IPS-18c (cell line): ENCODE results near the gene ALDH16A1.
A peak's percentile ranks its signal among the peaks of the same experiment; 100 is the strongest.

Experiments used
- H3K4me3 ChIP-seq: 2 replicates; pipeline ENCODE4 v1.7.0; 2013; ENCODE audit warnings: low read depth, mild to moderate bottlenecking, low read length, moderate library complexity; ENCODE audit not compliant: insufficient read depth
- H3K9me3 ChIP-seq: one replicate; pipeline ENCODE4 v1.6.1; 2013; ENCODE audit warnings: mild to moderate bottlenecking, low read length, moderate library complexity; ENCODE audit not compliant: control insufficient read depth, insufficient read depth

ALDH16A1 gene

DNA sequence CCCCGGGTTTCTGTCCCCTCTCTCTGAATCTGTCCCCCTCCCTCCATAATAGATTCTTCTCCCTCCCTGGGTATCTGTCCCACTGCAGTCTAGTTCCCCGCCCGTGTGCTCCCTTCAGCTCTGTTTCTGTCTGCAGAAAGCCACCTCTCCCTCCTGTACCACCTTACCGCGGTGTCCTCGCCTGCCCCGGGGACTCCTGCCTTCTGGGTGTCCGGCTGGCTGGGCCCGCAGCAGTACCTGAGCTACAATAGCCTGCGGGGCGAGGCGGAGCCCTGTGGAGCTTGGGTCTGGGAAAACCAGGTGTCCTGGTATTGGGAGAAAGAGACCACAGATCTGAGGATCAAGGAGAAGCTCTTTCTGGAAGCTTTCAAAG, 60.7 kb downstream of the ALDH16A1 start:
- Histone ChIP-seq H3K4me3 (peak overlapping the region; percentile 84), H3K9me3 (no peaks in the 10 kb centered on the region)

- H3K9me3 ChIP-seq: no peaks in the 10 kb centered on the region
- peak overlapping the region; percentile 84; the same call in 1 of the 2 replicates for H3K4me3 ChIP-seq
These were observed 61.1 kb downstream of the ALDH16A1 start for GRCh38 chr19:49514151-49514550.

- Histone ChIP-seq H3K4me3 (no peak overlapping the region), H3K9me3 (no peaks in the 10 kb centered on the region)
These were observed 62.7 kb downstream of the ALDH16A1 start for GRCh38 chr19:49515767-49516166.

- no peaks in the 10 kb centered on the region for H3K9me3 ChIP-seq
- no peak overlapping the region for H3K4me3 ChIP-seq
These were observed 65.0 kb downstream of the ALDH16A1 start for GRCh38 chr19:49518033-49518432.
